Measurements from ENCODE around the gene USP1.

USP1 gene

GRCh38 chr1:62420214-62420613 lies 16.6 kb upstream of the USP1 start:
- Histone ChIP-seq H3K4me3 (no peak overlapping the region), H3K9me3 (ENCODE audit: low read depth, low read length) (no peaks in the 10 kb centered on the region), H3K9ac (ENCODE audit: insufficient read length) (no peak overlapping the region), H3K36me3 (ENCODE audit: insufficient read depth, low read length) (no peaks in the 10 kb centered on the region), H3K27ac (no peak overlapping the region)
- no peak for DNase-seq (ENCODE audit: low read depth, low spot score)
- no peak for TF ChIP-seq EZH2 (IDR thresholded peaks at IDR 0.05)
- no peak for TF ChIP-seq POLR2AphosphoS5 (IDR thresholded peaks at IDR 0.05; ENCODE audit: borderline replicate concordance, low read depth, low read length)
- TF ChIP-seq FOXP2 (optimal IDR thresholded peaks at IDR 0.05; ENCODE audit: control extremely low read depth, extremely low read length, insufficient read depth) = no peak

- Histone ChIP-seq H3K36me3 (ENCODE audit: insufficient read depth, low read length) (no peaks in the 10 kb centered on the region), H3K27ac (no peak overlapping the region), H3K9ac (ENCODE audit: insufficient read length) (no peak overlapping the region), H3K9me3 (ENCODE audit: low read depth, low read length) (no peaks in the 10 kb centered on the region), H3K4me3 (no peak overlapping the region)
- TF ChIP-seq EZH2 (IDR thresholded peaks at IDR 0.05) (no peak), POLR2AphosphoS5 (IDR thresholded peaks at IDR 0.05; ENCODE audit: borderline replicate concordance, low read depth, low read length) (no peak), FOXP2 (optimal IDR thresholded peaks at IDR 0.05; ENCODE audit: control extremely low read depth, extremely low read length, insufficient read depth) (no peak)
- DNase-seq (ENCODE audit: low read depth, low spot score) = no peak
These were observed 13.1 kb upstream of the USP1 start for GRCh38 chr1:62423580-62424242.

- Histone ChIP-seq H3K9me3 (ENCODE audit: low read depth, low read length) (no peaks in the 10 kb centered on the region), H3K27ac (no peak overlapping the region), H3K4me3 (no peak overlapping the region), H3K36me3 (ENCODE audit: insufficient read depth, low read length) (no peaks in the 10 kb centered on the region), H3K9ac (ENCODE audit: insufficient read length) (no peak overlapping the region)
- TF ChIP-seq POLR2AphosphoS5 (IDR thresholded peaks at IDR 0.05; ENCODE audit: borderline replicate concordance, low read depth, low read length) (no peak), EZH2 (IDR thresholded peaks at IDR 0.05) (no peak), FOXP2 (optimal IDR thresholded peaks at IDR 0.05; ENCODE audit: control extremely low read depth, extremely low read length, insufficient read depth) (no peak)
- DNase-seq (ENCODE audit: low read depth, low spot score) = no peak
These were observed 12.4 kb upstream of the USP1 start for GRCh38 chr1:62424411-62424810.

- Histone ChIP-seq H3K4me3 (no peak overlapping the region), H3K9ac (ENCODE audit: insufficient read length) (no peak overlapping the region), H3K27ac (no peak overlapping the region), H3K36me3 (ENCODE audit: insufficient read depth, low read length) (no peaks in the 10 kb centered on the region), H3K9me3 (ENCODE audit: low read depth, low read length) (no peaks in the 10 kb centered on the region)
- no peak for TF ChIP-seq FOXP2 (optimal IDR thresholded peaks at IDR 0.05; ENCODE audit: control extremely low read depth, extremely low read length, insufficient read depth)
- no peak for TF ChIP-seq POLR2AphosphoS5 (IDR thresholded peaks at IDR 0.05; ENCODE audit: borderline replicate concordance, low read depth, low read length)
- no peak for TF ChIP-seq EZH2 (IDR thresholded peaks at IDR 0.05)
- DNase-seq (ENCODE audit: low read depth, low spot score) = no peak
These were observed 11.8 kb upstream of the USP1 start for GRCh38 chr1:62425041-62425440.

GRCh38 chr1:62426237-62426636 lies 10.6 kb upstream of the USP1 start:
- DNase-seq (ENCODE audit: low read depth, low spot score) = no peak
- Histone ChIP-seq H3K36me3 (ENCODE audit: insufficient read depth, low read length) (no peaks in the 10 kb centered on the region), H3K27ac (peak overlapping the region; percentile 19; the same call in 1 of the 2 replicates), H3K4me3 (no peak overlapping the region), H3K9me3 (ENCODE audit: low read depth, low read length) (no peaks in the 10 kb centered on the region), H3K9ac (ENCODE audit: insufficient read length) (no peak overlapping the region)
- TF ChIP-seq EZH2 (IDR thresholded peaks at IDR 0.05) (no peak), FOXP2 (optimal IDR thresholded peaks at IDR 0.05; ENCODE audit: control extremely low read depth, extremely low read length, insufficient read depth) (no peak), POLR2AphosphoS5 (IDR thresholded peaks at IDR 0.05; ENCODE audit: borderline replicate concordance, low read depth, low read length) (no peak)

DNA sequence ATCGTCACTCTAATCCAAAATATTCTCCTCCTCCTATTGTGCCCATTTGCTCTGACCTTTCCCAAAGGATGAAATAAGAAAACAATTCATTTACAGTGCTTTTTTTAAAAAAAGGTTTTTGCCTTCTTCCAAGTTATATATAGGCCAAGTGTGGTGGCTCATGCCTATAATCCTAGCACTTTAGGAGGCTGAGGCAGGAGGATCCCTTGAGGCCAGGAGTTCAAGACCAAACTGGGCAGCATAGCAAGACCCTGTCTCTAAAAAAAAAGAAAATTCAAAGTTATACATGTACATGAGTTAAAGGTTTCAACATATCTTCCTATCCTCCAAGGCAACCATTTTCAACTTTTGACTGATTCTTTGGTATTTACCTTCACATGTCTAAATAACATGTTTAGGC lies 10.1 kb upstream of the USP1 start:
- TF ChIP-seq POLR2AphosphoS5 (IDR thresholded peaks at IDR 0.05; ENCODE audit: borderline replicate concordance, low read depth, low read length) = no peak
- TF ChIP-seq EZH2 (IDR thresholded peaks at IDR 0.05) = no peak
- no peak for TF ChIP-seq FOXP2 (optimal IDR thresholded peaks at IDR 0.05; ENCODE audit: control extremely low read depth, extremely low read length, insufficient read depth)
- Histone ChIP-seq H3K36me3 (ENCODE audit: insufficient read depth, low read length) (no peaks in the 10 kb centered on the region), H3K9me3 (ENCODE audit: low read depth, low read length) (no peaks in the 10 kb centered on the region), H3K9ac (ENCODE audit: insufficient read length) (no peak overlapping the region), H3K27ac (no peak overlapping the region), H3K4me3 (no peak overlapping the region)
- DNase-seq (ENCODE audit: low read depth, low spot score) = no peak

GRCh38 chr1:62428351-62428750 lies 8.5 kb upstream of the USP1 start:
- Histone ChIP-seq H3K9me3 (ENCODE audit: low read depth, low read length) (no peaks in the 10 kb centered on the region), H3K27ac (no peak overlapping the region), H3K9ac (ENCODE audit: insufficient read length) (no peak overlapping the region), H3K36me3 (ENCODE audit: insufficient read depth, low read length) (no peaks in the 10 kb centered on the region), H3K4me3 (no peak overlapping the region)
- no peak for DNase-seq (ENCODE audit: low read depth, low spot score)
- TF ChIP-seq POLR2AphosphoS5 (IDR thresholded peaks at IDR 0.05; ENCODE audit: borderline replicate concordance, low read depth, low read length) (no peak), FOXP2 (optimal IDR thresholded peaks at IDR 0.05; ENCODE audit: control extremely low read depth, extremely low read length, insufficient read depth) (no peak), EZH2 (IDR thresholded peaks at IDR 0.05) (no peak)

DNA sequence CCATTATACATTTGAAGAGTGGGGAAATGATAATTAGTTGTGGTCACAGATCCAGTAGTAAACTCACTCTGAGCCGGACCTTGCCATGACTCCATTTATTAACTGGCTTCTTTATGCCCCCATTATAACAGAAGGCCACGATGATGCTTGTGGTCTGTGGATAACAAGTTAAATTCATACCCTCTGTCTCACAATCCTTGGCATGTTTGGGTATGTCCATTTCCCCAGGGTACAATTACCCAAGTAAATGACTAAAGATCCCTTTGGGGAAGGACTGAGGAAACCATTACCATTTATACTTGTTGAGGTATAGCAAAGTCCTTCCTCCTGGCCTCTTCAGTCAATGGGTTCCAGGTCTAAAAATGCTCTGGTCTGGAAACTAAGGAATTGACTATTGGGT lies 7.3 kb upstream of the USP1 start:
- no peaks in the 10 kb centered on the region for H3K9me3 ChIP-seq (ENCODE audit: low read depth, low read length)
- no peak for DNase-seq (ENCODE audit: low read depth, low spot score)
- no peak for TF ChIP-seq EZH2 (IDR thresholded peaks at IDR 0.05)
- TF ChIP-seq POLR2AphosphoS5 (IDR thresholded peaks at IDR 0.05; ENCODE audit: borderline replicate concordance, low read depth, low read length) = no peak
- no peak for TF ChIP-seq FOXP2 (optimal IDR thresholded peaks at IDR 0.05; ENCODE audit: control extremely low read depth, extremely low read length, insufficient read depth)
- H3K27ac ChIP-seq = no peak overlapping the region
- no peak overlapping the region for H3K9ac ChIP-seq (ENCODE audit: insufficient read length)
- H3K36me3 ChIP-seq (ENCODE audit: insufficient read depth, low read length) = no peaks in the 10 kb centered on the region
- H3K4me3 ChIP-seq = no peak overlapping the region

Data from SK-N-MC (cell line).